Right forelimb (tissue), 1 donor: ENCODE measurements around the gene FOXJ1.

Experiments
- DNase-seq: peaks from one replicate; pipeline ENCODE4 v3.0.0-alpha.2; 2018

The FOXJ1 gene

DNA sequence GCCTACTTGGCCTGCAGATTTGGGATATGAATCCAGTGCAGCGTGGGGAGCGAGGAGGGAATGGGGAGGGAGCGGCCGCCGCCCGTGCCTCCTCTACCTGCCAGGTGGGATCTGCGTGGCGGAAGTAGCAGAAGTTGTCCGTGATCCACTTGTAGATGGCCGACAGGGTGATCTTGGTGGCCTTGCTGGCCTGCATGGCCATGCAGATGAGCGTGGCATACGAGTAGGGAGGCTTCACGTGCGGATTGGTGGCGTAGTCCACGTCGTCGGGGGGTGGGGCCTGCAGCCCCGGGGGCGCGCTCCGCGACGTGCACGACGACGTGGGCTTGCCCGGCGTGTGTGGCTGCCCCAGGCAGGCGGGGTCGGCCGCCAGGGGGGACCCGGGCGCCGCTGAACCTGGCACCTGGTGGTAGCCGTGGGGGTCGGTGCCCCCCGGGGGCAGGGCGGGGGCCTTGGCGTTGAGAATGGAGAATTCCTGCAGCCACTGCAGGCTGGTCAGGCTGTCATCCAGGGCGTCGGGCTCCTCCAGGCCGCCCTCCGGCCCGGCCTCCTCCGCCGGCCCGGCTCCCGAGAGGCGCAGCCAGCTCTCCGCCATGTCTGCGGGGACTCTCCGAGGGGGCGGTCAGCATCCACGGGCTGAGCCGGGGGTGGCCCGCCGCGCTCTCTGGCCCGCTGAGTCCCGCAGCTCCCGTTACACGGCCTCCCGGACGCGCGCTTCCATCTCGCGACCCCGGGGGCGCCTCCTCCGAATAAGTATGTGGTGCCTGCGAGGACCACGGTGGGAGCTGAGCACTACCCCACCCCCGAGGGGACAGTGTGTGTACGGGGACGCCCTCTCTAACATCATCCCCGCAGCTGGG, 1.0 kb downstream of the FOXJ1 start:
- peak; percentile 49 for DNase-seq

DNA sequence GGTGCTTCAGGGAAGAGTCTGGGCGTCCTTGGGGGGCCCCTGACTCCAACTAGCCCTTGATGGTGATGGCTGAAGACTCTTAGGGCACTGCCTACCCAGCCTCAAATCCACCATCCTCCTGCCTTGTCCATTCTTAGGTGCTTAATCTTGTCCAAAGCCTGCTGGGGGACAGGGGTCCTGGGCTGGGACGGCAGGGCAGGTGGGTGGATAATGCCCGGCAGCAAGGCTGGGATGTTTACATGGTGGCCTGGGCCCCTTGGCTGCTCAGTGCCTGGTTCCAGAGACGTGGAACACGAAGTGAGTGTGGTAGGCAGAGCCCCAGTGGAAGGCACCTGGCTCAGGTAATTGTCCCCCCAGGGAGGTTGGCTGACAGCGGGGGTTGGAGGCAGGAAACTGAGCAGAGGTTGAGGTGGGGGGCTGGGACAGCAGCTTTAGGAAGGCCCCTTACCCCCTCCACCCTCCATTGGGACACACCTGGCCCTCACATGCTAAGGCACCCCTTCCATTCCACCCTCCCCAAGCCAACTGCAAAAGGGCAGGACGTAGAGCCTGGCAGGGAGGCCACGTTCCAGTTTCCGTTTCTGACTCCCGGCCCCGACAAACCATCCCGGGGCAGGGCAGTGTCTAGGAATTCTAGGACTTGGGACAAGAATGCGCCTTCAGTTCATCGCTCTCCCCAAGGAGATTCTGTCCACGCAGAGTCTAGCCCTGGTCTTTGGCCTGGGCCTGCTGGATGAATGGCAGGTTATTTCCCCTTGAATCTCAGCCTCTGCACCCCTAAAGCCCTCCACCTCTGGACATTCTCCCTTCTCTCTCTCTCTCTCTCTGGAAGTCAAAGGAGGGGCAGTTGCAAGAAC, 1.9 kb downstream of the FOXJ1 start:
- peak; percentile 38 for DNase-seq

DNA sequence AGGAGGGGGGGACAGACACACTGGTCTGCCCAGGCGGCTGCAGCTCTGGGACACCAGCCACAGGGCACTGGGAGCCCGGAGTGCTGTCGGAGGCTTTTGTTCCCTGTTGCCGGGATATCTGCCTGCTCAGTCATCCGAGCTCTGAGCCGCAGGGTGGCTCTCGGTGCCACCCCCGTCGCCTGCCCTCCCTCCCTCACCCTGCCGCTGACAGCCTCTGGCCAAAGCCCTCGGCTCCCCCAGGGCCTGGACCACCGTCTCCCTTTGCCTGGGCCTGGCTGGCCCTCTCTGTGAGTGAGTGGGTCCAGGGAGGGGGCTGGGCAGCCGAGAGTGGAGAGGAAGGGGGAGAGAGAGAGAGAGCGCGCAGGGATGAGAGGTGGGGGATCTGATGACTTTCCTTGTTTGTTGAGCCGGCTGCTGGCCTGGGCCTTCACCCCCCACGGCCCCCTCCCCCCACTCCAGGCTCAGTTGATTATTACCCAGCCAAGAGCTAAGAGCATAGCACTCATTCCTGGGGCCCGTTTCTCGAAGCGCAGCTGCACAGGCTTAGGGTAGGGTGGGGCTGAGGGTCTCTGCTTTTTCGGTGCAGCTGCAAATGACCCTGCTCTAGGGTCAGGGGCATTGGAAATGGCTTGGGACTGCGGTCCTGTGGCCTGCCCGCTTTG, 2.7 kb downstream of the FOXJ1 start:
- peak; percentile 47 for DNase-seq

DNA sequence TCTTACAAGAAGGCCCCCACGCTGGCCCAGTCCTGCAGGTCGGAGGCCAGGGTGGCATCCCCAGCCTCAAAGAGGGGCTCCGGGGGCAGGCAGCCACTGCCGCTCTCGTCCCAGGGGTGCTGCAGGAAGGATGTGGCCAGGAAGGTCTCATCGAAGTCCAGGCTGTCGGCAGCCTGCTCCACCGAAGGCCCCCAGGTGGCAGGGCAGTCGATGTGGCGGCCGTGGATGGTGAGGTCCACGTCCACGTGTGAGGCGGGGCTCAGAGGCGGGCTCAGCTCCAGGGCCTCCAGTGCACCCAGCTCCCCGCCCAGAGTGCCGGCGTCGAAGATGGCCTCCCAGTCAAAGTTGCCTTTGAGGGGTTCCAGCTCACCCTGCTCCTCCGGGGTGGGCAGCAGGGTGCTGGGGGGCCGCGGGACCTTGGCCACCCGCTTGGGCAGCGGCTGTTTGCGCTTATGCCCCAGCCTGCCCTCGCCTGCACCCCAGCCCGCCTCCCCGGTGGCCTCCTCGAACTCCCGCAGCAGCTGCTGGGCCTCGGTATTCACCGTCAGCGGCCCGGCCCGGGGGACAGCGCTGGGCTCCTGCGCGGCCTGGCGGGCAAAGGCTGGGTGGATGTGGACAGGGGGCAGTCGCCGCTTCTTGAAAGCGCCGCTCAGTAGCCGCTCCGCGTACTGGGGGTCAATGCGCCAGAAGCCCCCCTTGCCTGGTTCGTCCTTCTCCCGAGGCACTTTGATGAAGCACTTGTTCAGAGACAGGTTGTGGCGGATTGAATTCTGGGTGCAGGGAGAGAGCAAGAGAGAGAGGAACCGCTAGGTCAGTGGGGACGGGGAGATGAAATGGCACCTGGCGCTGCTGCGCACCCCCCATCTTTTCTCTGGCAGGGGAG, 3.5 kb downstream of the FOXJ1 start:
- DNase-seq: no peak

DNA sequence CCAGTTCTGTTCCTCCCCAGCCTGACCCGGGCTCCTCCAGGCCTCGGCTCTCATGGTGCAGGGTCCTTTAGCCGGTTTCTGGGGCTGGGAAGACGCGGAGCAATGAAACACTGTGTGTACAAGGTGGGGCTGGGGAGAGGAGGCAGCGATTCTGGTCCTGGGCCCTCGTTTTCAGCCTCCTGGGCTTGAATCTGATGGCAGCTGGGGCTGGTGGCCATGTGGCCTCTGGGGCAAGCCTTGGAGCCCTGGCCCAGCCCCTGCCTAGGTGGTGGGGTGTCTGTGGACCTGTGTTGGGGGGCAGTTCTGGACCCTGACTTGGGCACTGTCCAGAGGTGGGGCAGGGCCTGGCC, 4.1 kb downstream of the FOXJ1 start:
- no peak for DNase-seq

DNA sequence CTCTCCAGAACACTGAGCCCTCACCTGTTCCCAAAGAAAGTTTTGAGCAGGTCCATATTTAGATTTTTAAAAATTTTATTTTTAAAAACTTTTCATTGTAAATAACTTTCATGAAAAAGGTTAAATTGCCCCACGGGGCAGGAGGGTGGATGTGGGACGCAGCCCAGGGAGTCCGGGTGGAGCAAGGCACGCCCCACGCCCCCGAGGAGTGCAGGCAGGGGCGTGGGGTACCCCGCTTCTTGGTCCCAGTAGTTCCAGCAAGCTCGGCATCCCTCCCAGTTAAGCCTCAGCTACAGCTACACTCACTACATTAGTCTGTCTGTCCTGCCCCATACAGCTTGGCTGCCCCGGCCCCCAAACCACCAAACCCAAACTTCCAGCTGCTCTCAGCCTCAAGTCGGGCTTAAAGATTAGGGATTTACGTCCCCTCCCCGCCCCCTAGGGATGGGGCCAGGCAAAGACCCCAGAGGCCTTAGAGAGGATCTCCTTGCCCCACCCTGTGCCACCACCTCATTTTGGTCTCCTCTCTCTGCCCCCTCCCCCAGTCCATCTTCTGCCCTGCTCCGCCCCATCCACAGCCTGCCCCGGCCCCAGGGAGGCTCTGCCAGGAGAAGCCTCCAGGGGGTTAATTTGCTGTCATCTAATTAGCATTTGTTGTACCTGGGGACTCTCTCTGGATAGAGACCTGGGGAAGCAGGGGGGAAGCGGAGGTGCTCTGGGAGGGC, 4.6 kb downstream of the FOXJ1 start:
- DNase-seq: no peak

DNA sequence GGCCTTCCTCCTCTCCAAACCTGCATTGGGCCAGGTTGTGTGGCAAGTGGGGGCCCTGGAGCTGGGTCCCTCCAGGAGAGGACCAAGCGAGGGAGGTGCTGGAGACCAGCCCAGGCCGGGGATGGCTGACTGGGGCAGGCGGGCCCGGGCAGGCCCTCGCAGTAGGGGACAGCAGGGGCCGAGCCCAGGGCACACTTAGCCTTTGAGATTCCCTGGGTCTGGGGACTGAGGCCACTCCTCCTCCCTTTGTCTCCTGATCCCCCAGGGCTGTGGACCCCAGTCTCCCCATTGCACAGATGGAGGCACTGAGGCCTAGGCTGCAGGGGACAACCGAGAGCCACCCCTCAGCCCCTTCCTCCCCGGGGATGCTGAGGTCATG, 5.2 kb downstream of the FOXJ1 start:
- no peak for DNase-seq

DNA sequence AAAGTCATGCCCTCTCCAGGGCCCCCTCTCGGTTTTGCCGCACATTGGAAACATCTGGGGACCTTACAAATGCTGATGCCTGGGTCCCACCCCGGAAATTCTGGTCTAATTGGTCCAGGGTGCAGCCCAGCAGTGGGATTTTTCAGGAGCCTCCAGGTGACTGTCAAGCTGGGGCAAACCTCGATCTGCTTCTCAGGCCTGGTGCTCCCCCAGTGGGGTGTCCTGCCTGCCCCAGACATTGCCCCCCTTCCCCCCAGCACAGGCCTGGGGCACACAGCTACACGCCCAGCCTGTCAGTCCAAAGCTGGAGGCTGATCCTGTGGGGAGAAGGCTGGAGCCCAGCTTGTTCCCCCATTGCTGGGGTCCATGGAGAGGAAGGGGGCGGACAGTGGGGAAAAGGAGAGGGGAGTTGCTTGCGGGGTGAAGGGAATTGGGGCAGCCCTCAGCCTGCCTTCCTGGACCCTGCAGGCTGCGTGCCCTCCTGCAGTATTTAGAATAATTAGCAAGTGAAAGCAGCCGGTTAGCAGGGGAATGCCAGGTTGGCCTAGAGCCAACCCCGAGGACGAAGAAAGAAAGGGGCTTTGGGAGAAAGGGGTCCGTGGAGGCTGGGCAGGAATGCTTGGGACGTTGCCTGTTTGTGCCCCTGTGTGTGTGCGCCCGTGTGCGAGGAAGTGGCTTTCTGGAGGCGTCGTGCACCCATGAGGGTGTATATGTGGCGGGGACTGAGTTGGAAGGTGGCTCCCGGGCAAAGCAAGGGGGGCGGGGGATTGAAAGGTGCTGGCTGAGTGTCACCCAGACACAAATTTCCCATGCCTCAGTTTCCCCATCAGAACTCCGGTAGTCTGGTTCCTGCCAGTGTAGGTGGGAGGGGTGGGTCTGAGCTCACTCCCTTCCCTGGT, 5.9 kb downstream of the FOXJ1 start:
- no peak for DNase-seq

DNA sequence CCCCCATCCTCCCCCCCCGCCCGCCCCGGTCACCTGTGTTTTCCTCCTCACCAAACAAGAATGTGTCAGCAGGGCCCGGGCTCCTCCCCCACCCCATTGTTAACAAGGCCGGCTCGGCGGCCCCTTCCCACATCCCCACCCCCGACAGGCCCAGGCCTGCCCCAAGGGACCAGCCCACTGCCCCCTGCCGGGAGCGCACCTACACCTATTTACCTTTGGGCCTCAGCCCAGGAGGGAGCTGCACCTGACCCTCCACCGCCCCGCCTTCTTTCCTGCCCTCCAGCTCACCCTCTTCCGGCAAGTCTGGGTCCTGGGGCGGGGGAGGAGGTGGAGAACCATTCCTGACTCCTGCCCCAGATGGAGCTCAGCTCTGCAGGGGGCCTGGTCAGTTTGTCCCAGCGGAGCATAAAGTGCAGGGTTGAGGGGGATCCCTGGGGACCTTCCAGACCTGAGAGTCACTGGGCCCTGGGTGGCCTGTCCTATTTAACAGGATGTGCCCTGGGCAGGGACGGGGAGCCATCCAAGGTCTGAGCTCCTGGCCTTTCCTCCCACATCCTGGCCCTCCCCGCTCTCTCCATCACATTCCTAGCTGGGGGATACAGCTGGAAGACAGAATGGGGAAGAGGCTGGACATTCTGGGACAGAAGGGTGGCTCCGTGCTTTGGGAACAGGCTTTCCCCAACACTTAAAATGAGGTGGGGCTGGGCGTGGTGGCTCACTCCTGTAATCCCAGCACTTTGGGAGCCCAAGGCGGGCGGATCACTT, 8.3 kb downstream of the FOXJ1 start:
- DNase-seq: no peak

DNA sequence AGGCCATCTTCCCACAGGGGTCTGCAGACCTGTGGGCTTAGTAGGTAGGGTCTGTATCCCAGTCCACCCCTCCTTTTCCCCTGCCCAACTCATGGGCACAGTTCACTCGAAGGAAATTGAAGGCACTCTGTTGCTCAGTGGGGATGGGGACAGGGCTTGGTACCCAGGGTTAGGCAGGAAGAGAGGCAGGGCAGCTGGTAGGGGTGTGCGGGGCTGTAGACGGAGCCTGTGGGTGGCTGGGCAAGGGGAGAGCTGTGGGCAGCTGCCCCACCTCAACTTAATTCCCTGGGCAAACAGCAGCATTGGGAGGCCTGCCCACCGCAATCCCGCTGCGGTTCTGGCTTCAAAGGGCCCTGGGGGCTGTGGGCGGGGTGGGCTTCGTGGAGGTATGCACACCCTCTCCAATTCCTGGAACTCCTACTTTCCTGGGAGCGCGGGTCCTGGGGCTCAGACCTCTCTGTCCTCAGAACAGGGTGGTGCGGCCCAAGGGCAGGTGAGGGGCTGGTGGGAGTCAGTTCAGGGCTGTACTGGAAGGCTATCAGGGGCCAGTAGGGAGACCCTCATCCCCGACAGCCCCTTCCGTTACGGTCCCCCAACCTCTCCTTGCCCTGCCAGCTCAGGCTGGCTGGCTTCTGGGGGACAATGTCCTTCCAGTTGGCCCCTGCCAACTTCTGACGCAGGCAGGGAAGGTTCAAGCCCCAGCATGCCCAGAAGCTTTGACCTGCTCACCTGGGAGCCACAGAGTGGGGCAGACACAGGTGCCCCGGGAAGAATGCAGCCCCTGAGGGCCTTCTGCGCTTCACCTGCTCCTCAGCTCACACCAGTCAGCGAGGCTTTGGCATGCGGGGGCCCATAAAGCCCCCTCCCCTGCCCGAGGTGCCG, 9.1 kb downstream of the FOXJ1 start:
- DNase-seq: no peak

DNA sequence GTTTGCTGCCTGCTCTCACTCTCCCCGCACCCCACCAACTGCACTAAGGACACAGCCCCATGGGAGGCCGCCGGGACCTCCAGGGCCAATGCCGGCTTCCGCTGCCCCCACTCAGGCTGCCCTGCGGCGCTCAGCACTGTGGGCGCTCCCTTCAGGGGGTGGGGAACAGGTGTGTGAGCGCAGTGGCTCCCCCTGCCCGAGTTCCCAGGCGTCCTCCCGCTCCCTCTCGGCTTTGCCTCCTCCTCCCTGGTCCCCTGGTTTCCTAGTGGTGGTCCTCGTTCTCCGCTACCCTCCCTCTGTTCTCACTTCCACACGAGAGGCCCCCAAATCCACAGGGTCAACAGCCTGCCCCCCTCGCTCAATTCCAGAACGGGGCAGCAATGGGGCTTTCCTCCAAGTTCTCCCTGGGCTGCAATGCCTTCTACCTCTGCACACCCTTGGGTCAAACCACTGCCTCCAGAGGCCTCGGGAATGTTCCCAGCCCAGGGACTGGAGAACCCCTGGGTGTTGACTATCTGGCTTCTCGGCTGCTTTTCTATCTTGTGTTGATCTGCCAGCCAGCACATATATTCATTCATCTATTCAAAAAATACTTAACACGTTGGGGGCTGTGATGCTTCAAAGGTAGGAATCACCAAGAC, 9.9 kb downstream of the FOXJ1 start:
- DNase-seq: no peak

DNA sequence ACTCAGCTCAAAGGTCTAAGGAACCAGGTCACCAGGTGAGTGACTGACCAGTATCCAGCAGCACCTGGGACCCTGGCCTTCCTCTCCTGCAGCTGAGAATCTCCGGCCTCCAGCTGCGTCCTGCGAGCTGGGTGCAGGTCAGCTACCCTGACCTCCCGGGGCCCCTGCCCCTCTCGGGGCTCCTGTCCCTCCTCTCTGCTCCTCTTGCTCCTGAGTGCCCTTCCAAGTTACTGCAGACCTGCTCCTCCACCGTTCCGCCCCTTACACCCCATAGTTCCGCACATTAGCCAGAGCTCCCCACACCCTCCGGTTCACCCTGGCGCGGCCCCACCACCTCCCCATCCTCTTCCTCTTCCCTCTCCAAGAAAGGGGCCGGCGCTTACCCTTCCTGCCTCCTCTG, 10.6 kb downstream of the FOXJ1 start:
- no peak for DNase-seq

DNA sequence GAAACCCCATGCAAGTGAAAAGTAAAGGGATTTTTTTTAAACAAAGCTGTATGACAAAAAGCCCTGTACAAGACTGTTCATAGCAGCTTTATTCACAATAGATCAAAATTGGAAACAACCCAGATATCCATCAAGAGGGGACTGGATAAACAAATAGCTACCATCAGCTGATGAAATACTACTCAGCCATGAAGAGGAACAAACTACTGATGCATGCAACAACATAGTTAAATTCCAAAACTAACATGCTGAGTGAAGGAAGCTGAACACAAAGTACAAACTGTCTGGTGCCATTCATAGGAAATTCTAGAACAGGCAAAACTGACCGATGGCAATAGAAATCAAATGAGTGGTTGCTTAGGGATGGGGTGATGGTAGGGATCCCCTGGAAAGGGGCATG, 15.1 kb downstream of the FOXJ1 start:
- no peak for DNase-seq

DNA sequence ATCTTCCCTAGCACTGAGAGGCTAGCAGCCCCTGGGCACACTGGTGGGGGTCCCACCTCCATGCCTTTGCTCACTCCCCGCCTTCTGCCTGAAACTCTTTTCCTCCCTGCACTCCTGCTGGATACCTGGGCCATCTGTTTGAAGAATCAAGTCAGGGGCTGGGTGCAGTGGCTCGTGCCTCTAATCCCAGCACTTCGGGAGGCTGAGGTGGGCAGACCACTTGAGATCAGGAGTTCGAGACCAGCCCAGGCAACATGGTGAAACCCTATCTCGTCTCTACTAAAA, 15.7 kb downstream of the FOXJ1 start:
- no peak for DNase-seq

DNA sequence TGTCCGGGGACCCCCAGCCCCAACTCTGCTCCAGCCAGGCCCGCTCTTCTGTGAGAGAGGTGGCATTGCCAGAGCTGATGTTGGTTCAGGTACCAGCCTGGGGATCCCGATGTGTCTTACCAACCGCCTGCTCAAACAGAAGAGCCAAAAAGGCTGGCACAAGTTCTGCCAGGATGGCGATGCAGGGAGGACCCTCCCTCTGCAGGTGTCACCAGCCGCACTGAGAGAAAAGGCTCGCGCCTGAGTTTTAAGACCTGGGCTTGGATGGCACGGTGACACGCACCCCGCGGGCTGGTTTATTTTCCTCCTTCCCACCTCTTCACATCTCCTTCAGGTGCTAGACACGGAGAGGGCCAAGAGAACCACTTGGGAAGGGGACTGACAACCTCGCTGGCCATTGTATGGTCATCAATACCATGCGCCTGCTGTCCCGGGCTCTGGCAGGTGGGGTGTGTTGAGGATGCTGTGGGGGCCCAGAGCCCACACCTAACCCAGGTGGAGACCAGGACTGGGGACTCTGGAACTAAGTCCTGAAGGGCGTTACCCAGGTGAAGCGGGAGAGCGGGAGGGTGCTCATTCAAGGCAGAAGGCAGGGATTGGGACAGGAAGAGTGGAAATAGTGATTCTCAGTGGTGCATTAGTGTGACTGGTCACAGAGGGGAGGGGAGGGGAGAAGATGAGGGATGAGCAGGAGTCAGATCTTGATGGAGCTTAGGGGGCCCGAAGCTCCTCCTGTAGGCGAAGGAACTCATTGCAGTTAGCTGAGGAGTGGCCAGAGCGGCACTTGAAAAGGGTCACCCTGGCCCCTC, 16.3 kb downstream of the FOXJ1 start:
- no peak for DNase-seq

DNA sequence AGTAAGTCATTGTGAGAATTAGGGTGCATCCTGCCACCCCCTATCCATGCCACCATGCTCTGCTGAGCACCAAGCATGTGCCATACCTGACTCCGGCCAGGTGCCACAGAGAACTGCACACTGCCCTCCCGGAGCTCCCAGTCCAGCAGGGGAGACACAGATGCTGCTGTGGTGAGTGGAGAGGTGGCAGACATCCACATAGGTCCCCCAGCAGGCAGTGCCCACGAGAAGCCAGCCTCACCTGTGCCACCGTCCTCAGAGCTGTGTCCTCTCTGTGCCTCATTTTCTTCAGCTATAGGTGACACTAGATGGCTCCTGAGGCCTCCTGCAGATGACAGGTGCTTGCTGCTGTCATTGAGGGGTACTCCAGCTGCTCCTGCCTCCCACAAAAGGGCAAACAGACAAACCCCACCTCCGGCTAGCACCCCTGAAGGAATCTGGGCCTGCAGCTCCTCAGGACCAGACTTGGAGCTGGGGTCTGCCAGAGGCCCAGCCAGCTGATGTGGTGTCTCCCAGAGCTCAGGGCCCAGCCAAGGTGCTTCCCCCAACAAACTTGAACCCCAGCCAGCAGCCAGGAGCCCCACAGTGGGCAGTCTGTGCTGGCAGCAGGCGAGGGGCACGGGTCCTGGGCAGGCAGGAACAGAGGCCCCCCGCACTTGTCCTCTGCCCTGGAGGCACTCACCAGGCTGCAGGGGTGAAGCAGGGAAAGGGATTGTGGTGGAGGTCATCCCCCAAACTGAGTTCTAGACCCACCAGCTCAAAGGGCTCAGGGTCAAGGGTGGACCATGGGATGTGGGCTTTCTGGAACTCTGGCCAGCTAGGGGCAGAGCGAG, 17.1 kb downstream of the FOXJ1 start:
- no peak for DNase-seq

DNA sequence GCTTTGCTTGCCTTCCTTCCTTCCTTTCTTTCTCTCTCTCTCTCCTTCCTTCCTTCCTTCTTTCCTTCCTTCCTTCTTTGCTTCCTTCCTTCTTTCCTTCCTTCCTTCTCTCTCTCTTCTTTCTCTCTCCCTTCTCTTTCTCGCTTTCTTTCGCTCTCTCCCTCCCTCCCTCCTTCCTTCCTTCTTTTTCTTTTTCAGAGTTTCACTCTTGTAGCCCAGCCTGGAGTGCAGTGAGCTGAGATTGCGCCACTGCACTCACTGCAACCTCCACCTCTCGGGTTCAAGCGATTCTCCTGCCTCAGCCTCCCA, 17.9 kb downstream of the FOXJ1 start:
- DNase-seq: no peak
